OCI-LY1 (cell line): ENCODE data around the gene SLC11A1.

Experiments
- H2AFZ ChIP-seq: fragments of 200-600 bp; sonication (generic), shearing (Covaris generic); 2 replicates; pipeline ENCODE4 v1.6.0; 2014; ENCODE audit warnings: antibody characterized with exemption, mild to moderate bottlenecking, low read length
- H3F3A ChIP-seq: fragments of 200-600 bp; sonication (generic), shearing (Covaris generic); 2 replicates; pipeline ENCODE4 v1.6.0; 2014; ENCODE audit warnings: mild to moderate bottlenecking, antibody characterized with exemption, low read length, moderate library complexity; ENCODE audit not compliant: insufficient read depth
- H3K27ac ChIP-seq: fragments of 200-600 bp; sonication (generic); 2 replicates; pipeline ENCODE4 v1.5.1; 2014; ENCODE audit warnings: low read length, mixed run types, mild to moderate bottlenecking, low read depth; ENCODE audit not compliant: poor library complexity, severe bottlenecking
- H3K27me3 ChIP-seq: fragments of 200-600 bp; sonication (generic); 2 replicates; pipeline ENCODE4 v1.6.0; 2014; ENCODE audit warnings: antibody characterized with exemption, mild to moderate bottlenecking, low read length, moderate library complexity; ENCODE audit not compliant: insufficient read depth
- H3K36me3 ChIP-seq: fragments of 200-600 bp; sonication (generic); 2 replicates; pipeline ENCODE4 v1.6.1; 2014; ENCODE audit warnings: mild to moderate bottlenecking, antibody characterized with exemption, low read length, moderate library complexity, mixed read lengths; ENCODE audit not compliant: insufficient read depth
- H3K4me1 ChIP-seq: fragments of 200-600 bp; sonication (generic); 2 replicates; pipeline ENCODE4 v1.5.1; 2014; ENCODE audit warnings: mild to moderate bottlenecking, low read length, moderate library complexity; ENCODE audit not compliant: insufficient read depth, severe bottlenecking
- H3K4me2 ChIP-seq: fragments of 200-600 bp; sonication (generic), shearing (Covaris generic); 2 replicates; pipeline ENCODE4 v1.6.1; 2014; ENCODE audit warnings: low read length
- H3K4me3 ChIP-seq: fragments of 200-600 bp; sonication (generic); 2 replicates; pipeline ENCODE4 v1.5.1; 2014; ENCODE audit warnings: low read length, low read depth, mild to moderate bottlenecking, mixed read lengths; ENCODE audit not compliant: poor library complexity, severe bottlenecking
- H3K79me2 ChIP-seq: fragments of 200-600 bp; shearing (Covaris generic); 2 replicates; pipeline ENCODE4 v1.6.1; 2016; ENCODE audit warnings: mixed run types, low read length, mixed read lengths; ENCODE audit not compliant: insufficient read depth
- H3K9ac ChIP-seq: fragments of 200-600 bp; sonication (generic), shearing (Covaris generic); 2 replicates; pipeline ENCODE4 v1.6.1; 2014; ENCODE audit warnings: mild to moderate bottlenecking, low read length, mixed read lengths
- H3K9me2 ChIP-seq: fragments of 200-600 bp; sonication (generic), shearing (Covaris generic); 2 replicates; pipeline ENCODE4 v1.6.1; 2014; ENCODE audit warnings: low read depth, mild to moderate bottlenecking, low read length, mixed read lengths
- H3K9me3 ChIP-seq: fragments of 200-600 bp; shearing (Covaris generic); 2 replicates; pipeline ENCODE4 v1.6.1; 2014; ENCODE audit warnings: low read length, mixed read lengths
- H4K20me1 ChIP-seq: fragments of 200-600 bp; sonication (generic), shearing (Covaris generic); 2 replicates; pipeline ENCODE4 v1.6.0; 2016; ENCODE audit warnings: mild to moderate bottlenecking, low read length; ENCODE audit not compliant: insufficient read depth
- EZH2 ChIP-seq: fragments of 200-600 bp; sonication (generic), shearing (Covaris generic); IDR thresholded peaks from 2 replicates; pipeline ENCODE4 v1.8.0; 2017; ENCODE audit warnings: borderline replicate concordance, mixed run types, mild to moderate bottlenecking, antibody characterized with exemption, low read length, moderate library complexity, mixed read lengths
- TF ChIP-seq, protein P1 (sequence below): fragments of 200-600 bp; sonication (generic), shearing (Covaris generic); IDR thresholded peaks from 2 replicates; pipeline ENCODE4 v1.5.1; 2017; ENCODE audit warnings: mild to moderate bottlenecking, antibody characterized with exemption, low read length, moderate library complexity, mixed read lengths

SLC11A1 gene

DNA sequence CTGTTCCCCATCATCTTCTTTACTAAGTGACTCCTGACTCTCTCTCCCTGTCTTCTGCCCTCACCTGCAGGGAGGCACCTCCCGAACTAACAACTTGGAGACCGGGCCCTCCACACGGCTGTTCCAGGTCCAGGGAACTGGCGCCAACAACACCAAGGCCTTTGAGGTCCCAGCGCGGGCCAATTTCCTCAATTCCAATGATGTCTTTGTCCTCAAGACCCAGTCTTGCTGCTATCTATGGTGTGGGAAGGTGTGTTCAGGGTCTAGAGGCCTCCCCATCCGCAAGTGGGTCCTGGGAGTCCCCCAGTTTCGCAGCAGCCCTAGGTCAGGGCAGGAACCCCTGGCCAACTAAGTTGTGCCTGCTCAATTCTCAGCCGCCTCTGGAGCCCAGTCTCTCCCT, 52.4 kb downstream of the SLC11A1 start:
- no peak overlapping the region for H3K4me3 ChIP-seq

DNA sequence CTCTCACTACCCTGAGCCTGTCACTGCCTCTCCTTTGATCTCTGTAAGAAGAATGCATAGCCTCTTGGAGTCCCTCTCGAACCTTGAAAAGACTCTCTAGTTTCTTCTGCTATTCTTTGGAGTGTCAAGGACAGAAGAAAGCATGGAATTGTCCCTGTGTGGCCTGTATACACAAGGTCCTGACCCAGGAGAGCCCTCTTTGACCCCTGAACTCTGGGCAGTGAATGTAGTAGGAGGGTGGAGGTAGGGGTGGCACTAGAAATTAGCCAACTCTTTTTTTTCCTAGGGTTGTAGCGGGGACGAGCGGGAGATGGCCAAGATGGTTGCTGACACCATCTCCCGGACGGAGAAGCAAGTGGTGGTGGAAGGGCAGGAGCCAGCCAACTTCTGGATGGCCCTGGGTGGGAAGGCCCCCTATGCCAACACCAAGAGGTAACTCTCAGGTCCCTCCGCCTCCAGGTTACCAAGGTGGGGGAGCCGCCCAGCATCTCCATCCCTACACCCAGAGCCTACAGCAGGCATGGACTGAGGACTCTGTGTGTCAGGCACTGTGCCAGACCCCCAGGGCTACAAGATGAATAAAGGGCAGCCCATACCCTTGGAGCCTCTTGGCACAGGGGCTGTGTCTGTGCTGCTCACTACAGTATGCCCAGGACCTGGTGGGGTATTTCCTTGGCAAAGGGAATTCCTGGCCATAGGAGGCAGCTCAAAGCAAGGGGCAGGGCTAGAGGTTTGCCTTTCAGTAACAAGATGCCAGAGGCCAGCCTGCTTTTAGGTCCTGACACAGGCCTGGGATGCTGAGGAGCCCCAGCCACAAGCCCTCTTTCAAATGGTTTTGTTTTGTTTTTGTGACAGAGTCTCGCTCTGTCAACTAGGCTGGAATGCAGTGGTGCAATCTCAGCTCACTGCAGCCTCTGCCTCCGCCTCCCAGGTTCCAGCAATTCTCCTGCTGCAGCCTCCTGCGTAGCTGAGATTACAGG, 53.2 kb downstream of the SLC11A1 start:
- no peak overlapping the region for H2AFZ ChIP-seq
- no peak overlapping the region for H3K4me2 ChIP-seq
- H3K36me3 ChIP-seq, result no peaks in the 10 kb centered on the region
- H3K79me2 ChIP-seq, result no peaks in the 10 kb centered on the region
- no peaks in the 10 kb centered on the region for H3K9me2 ChIP-seq
- H4K20me1 ChIP-seq, result no peaks in the 10 kb centered on the region
- TF ChIP-seq, protein P1, sequence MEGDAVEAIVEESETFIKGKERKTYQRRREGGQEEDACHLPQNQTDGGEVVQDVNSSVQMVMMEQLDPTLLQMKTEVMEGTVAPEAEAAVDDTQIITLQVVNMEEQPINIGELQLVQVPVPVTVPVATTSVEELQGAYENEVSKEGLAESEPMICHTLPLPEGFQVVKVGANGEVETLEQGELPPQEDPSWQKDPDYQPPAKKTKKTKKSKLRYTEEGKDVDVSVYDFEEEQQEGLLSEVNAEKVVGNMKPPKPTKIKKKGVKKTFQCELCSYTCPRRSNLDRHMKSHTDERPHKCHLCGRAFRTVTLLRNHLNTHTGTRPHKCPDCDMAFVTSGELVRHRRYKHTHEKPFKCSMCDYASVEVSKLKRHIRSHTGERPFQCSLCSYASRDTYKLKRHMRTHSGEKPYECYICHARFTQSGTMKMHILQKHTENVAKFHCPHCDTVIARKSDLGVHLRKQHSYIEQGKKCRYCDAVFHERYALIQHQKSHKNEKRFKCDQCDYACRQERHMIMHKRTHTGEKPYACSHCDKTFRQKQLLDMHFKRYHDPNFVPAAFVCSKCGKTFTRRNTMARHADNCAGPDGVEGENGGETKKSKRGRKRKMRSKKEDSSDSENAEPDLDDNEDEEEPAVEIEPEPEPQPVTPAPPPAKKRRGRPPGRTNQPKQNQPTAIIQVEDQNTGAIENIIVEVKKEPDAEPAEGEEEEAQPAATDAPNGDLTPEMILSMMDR, result no peak
- no peak for TF ChIP-seq EZH2
- H3K9me3 ChIP-seq, result no peaks in the 10 kb centered on the region
- H3K9ac ChIP-seq, result no peak overlapping the region
- H3F3A ChIP-seq, result no peaks in the 10 kb centered on the region
- no peak overlapping the region for H3K27ac ChIP-seq
- no peak overlapping the region for H3K4me3 ChIP-seq
- H3K27me3 ChIP-seq, result no peaks in the 10 kb centered on the region; the same call in 1 of the 2 replicates
- no peaks in the 10 kb centered on the region for H3K4me1 ChIP-seq

More for the DNA sequence above, 52.4 kb downstream of the SLC11A1 start:
- Histone ChIP-seq H3K9me3 (no peaks in the 10 kb centered on the region), H3K9me2 (no peaks in the 10 kb centered on the region), H2AFZ (no peak overlapping the region), H3K4me2 (no peak overlapping the region), H3K4me1 (no peaks in the 10 kb centered on the region), H3K79me2 (no peaks in the 10 kb centered on the region), H3K27me3 (no peaks in the 10 kb centered on the region; the same call in 1 of the 2 replicates), H4K20me1 (no peaks in the 10 kb centered on the region), H3K36me3 (no peaks in the 10 kb centered on the region), H3F3A (no peaks in the 10 kb centered on the region), H3K27ac (no peak overlapping the region), H3K9ac (no peak overlapping the region)
- TF ChIP-seq, protein P1, result no peak
- no peak for TF ChIP-seq EZH2

DNA sequence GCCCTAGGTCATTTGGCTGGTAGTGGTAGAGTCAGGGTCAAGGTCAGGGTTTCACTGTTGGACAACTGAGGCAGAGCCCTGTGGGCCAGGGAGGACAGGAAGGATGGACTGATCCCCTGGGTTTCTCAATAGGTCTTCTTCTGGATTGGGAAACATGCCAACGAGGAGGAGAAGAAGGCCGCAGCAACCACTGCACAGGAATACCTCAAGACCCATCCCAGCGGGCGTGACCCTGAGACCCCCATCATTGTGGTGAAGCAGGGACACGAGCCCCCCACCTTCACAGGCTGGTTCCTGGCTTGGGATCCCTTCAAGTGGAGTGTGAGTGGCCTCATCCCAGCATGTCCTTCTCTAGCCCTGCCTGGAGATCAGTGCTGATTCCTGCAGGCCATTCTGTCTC, 54.9 kb downstream of the SLC11A1 start:
- Histone ChIP-seq H3K9me2 (no peaks in the 10 kb centered on the region), H3F3A (no peaks in the 10 kb centered on the region), H3K9ac (no peak overlapping the region), H3K4me1 (no peaks in the 10 kb centered on the region), H3K27ac (no peak overlapping the region), H2AFZ (no peak overlapping the region), H3K27me3 (no peaks in the 10 kb centered on the region), H3K4me3 (no peak overlapping the region), H3K79me2 (no peaks in the 10 kb centered on the region), H4K20me1 (no peaks in the 10 kb centered on the region), H3K4me2 (no peak overlapping the region), H3K36me3 (no peaks in the 10 kb centered on the region), H3K9me3 (no peaks in the 10 kb centered on the region)
- TF ChIP-seq EZH2, result no peak
- TF ChIP-seq, protein P1, result no peak
